Right lobe of liver (tissue), 4 donors: ENCODE measurements around the gene EIF1AX.
"Not testable (repeated sequence)": the region's sequence is repeated elsewhere in the genome, so short reads cannot be mapped to it uniquely, and the experiment has no call there.

Experiments used
- POLR2A ChIP-seq: fragments of 450-650 bp; IDR thresholded peaks from one replicate; pipeline ENCODE4 v1.6.1; 2017; ENCODE audit warnings: antibody characterized with exemption, mild to moderate bottlenecking
- TF ChIP-seq, protein P1 (sequence below), 4 donors: fragments of 200-600 bp in 3 of 4; fragments of 450-650 bp in 1 of 4; IDR thresholded peaks; one replicate each; pipeline versions ENCODE4 v1.5.1 to v1.8.0; 2016 to 2022; ENCODE audit warnings: antibody characterized with exemption in 4 of 4, mild to moderate bottlenecking in 2 of 4
- donor health status: DM: no; HTN: no; CAD: no.
- donor health status: DM: no; HTN: no; CAD: no.
- donor health status: DM: no; HTN: yes; CAD: no.

DNA sequence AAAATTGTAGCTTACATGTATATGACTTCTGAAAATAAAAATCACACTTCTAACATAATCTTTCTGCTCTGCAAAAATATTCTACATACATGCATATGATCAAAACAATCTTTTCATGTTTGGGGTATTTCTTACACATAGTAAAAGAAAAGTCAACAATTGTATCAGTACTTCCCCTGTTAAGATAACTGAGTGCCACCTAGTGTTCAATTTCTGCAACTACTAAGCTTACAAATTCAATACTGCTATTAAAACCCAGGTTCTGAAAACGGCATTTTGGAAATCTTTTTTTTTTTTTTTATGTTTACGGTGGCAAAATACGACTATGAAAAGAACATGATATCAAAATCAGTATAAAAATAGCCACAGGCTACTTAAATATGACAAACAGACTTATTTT, 14.2 kb downstream of the EIF1AX start:
- TF ChIP-seq, protein P1, sequence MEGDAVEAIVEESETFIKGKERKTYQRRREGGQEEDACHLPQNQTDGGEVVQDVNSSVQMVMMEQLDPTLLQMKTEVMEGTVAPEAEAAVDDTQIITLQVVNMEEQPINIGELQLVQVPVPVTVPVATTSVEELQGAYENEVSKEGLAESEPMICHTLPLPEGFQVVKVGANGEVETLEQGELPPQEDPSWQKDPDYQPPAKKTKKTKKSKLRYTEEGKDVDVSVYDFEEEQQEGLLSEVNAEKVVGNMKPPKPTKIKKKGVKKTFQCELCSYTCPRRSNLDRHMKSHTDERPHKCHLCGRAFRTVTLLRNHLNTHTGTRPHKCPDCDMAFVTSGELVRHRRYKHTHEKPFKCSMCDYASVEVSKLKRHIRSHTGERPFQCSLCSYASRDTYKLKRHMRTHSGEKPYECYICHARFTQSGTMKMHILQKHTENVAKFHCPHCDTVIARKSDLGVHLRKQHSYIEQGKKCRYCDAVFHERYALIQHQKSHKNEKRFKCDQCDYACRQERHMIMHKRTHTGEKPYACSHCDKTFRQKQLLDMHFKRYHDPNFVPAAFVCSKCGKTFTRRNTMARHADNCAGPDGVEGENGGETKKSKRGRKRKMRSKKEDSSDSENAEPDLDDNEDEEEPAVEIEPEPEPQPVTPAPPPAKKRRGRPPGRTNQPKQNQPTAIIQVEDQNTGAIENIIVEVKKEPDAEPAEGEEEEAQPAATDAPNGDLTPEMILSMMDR (IDR thresholded peaks at IDR 0.05) = peak in 3 of 4 donors; percentile 32 to 40 (median 39)
- TF ChIP-seq POLR2A = not testable (repeated sequence)
